ENCODE data around the gene ZMYND15. TPM values are rescaled to one million over a fixed set of nuclear protein-coding genes. Genes with fewer than 3 reads are reported as not detected.

ZMYND15 gene
- total and polyA plus RNA-seq, 4 donors = 0.47 to 2.4 (median 0.71) TPM

GRCh38 chr17:4718276-4718675 is 21.4 kb upstream of the ZMYND15 start:
- H3K27me3 ChIP-seq (ENCODE audit: control insufficient read depth in 4 of 4, insufficient read depth in 4 of 4, low read length in 3 of 4) = no peaks in the 10 kb centered on the region
- peaks cover 14 to 30% (median 26%) of the 10 kb centered on the region in 4 donors for H3K4me1 ChIP-seq (ENCODE audit: control insufficient read depth in 4 of 4, insufficient read depth in 4 of 4, low read length in 3 of 4)
- H3K9me3 ChIP-seq (ENCODE audit: control insufficient read depth in 4 of 4, low read length in 3 of 4) = no peaks in the 10 kb centered on the region
- no peak for TF ChIP-seq JUND (IDR thresholded peaks at IDR 0.05)
- TF ChIP-seq RAD21 (IDR thresholded peaks at IDR 0.05) = no peak
- no peak for TF ChIP-seq ZBTB33 (IDR thresholded peaks at IDR 0.05)
- TF ChIP-seq, protein P1, sequence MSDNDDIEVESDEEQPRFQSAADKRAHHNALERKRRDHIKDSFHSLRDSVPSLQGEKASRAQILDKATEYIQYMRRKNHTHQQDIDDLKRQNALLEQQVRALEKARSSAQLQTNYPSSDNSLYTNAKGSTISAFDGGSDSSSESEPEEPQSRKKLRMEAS (IDR thresholded peaks at IDR 0.05) = no peak
- TF ChIP-seq HNF4G (IDR thresholded peaks at IDR 0.05) = no peak
- TF ChIP-seq NR2F2 (IDR thresholded peaks at IDR 0.05) = no peak
- TF ChIP-seq FOXA1 (IDR thresholded peaks at IDR 0.05) = no peak
- TF ChIP-seq, protein P2, sequence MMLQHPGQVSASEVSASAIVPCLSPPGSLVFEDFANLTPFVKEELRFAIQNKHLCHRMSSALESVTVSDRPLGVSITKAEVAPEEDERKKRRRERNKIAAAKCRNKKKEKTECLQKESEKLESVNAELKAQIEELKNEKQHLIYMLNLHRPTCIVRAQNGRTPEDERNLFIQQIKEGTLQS (IDR thresholded peaks at IDR 0.05) = no peak
- no peak for TF ChIP-seq REST (IDR thresholded peaks at IDR 0.05)
- no peak for TF ChIP-seq FOXA2 (IDR thresholded peaks at IDR 0.05)
- no peak for TF ChIP-seq RXRA (IDR thresholded peaks at IDR 0.05)
- no peak for TF ChIP-seq SP1 (IDR thresholded peaks at IDR 0.05)
- TF ChIP-seq YY1 (IDR thresholded peaks at IDR 0.05) = no peak
- DNase-seq (ENCODE audit: low spot score) = no peak
- no peak overlapping the region for H3K4me3 ChIP-seq (ENCODE audit: low read depth in 1 of 3, low read length in 3 of 3)
- H3K36me3 ChIP-seq (ENCODE audit: control insufficient read depth in 4 of 4, insufficient read depth in 3 of 4, low read depth in 1 of 4, low read length in 3 of 4) = peaks cover 2 to 8% (median 5%) of the 10 kb centered on the region in 4 donors
- H3K27ac ChIP-seq (ENCODE audit: low read depth in 1 of 2, low read length in 2 of 2) = no peak overlapping the region
- no peak overlapping the region for H3K9ac ChIP-seq (ENCODE audit: low read depth in 1 of 2, low read length in 2 of 2)
- 98% methylated on average over 13 of the region's 13 CpGs for WGBS

DNA sequence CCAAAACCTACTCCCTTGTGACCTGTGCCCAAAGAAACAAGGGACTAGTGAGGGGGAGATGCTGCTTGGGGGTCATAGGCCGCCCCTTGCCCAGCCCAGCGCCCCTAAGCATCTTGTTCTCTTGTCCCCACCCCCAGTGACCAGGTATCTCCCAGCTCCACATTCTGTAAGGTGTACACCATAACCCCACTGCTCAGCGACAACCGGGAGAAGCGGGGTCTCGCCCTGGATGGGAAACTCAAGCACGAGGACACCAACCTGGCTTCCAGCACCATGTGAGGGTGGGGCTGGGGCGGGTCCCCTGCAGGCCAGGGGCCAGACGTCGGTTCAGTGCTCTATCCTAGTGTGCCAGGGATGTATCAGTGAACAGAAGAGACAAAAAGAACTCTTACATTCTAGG is 20.5 kb upstream of the ZMYND15 start:
- peaks cover 10 to 27% (median 23%) of the 10 kb centered on the region in 4 donors for H3K4me1 ChIP-seq (ENCODE audit: control insufficient read depth in 4 of 4, insufficient read depth in 4 of 4, low read length in 3 of 4)
- H3K9ac ChIP-seq (ENCODE audit: low read depth in 1 of 2, low read length in 2 of 2) = no peak overlapping the region
- no peaks in the 10 kb centered on the region for H3K27me3 ChIP-seq (ENCODE audit: control insufficient read depth in 4 of 4, insufficient read depth in 4 of 4, low read length in 3 of 4)
- DNase-seq (ENCODE audit: low spot score) = no peak
- H3K4me3 ChIP-seq (ENCODE audit: low read depth in 1 of 3, low read length in 3 of 3) = no peak overlapping the region
- TF ChIP-seq HNF4G (IDR thresholded peaks at IDR 0.05) (no peak), HNF4A (conservative IDR thresholded peaks at IDR 0.05) (no peak), YY1 (IDR thresholded peaks at IDR 0.05) (no peak), SP1 (IDR thresholded peaks at IDR 0.05) (no peak), RAD21 (IDR thresholded peaks at IDR 0.05) (no peak)
- H3K9me3 ChIP-seq (ENCODE audit: control insufficient read depth in 4 of 4, low read length in 3 of 4) = no peaks in the 10 kb centered on the region
- peaks cover 2 to 8% (median 5%) of the 10 kb centered on the region in 4 donors for H3K36me3 ChIP-seq (ENCODE audit: control insufficient read depth in 4 of 4, insufficient read depth in 3 of 4, low read depth in 1 of 4, low read length in 3 of 4)
- no peak overlapping the region for H3K27ac ChIP-seq (ENCODE audit: low read depth in 1 of 2, low read length in 2 of 2)
- WGBS = 89% methylated on average over 10 of the region's 10 CpGs
